Activated CD8-positive, alpha-beta memory T cell treated with anti-CD3 and anti-CD28 coated beads, Interleukin-2, amount 50 U/mL, for 1 hour (primary cell): ENCODE data around the gene ACAP2.
A peak's percentile ranks its signal among the peaks of the same experiment; 100 is the strongest.

Source experiments
- DNase-seq: peaks from one replicate; pipeline ENCODE4 v3.0.0-alpha.2; 2020; ENCODE audit errors: extremely low read depth

The ACAP2 gene

GRCh38 chr3:195259475-195260279 lies 183.1 kb downstream of the ACAP2 start:
- DNase-seq: peak; percentile 87

GRCh38 chr3:195259154-195259474 lies 183.7 kb downstream of the ACAP2 start:
- no peak for DNase-seq

DNA sequence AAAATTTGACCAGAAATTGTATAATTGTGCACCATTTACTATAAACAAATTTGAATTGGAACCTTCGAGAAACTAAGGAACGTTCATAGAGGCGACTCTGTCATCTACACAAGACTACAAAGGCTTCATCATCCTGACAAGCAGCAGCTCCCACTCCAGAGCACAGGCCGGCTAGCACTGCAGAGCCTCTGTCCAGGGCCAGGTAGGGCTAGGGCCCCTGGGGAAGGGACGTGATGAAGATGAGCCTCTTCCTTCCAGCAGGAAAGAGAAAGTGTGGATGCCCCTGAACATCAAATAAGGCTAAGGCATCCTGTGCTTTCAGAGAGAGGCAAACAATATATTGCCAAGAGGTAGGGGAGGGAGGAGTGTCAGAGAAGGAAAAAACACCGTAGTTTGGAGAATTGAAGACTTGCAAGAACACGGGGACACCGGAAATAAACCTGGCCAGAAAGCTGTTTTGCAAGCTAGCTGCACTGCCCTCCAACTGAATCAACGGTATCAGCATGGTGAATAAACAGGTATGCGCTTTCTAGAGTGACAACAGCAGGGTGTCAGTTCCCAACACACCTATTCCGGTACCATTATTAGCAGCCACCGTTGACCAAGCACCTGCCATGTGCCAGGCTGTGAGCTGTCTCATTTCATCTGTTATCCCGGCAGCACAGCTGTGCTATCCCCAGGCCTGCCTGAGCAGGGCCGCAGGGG lies 184.2 kb downstream of the ACAP2 start:
- no peak for DNase-seq

DNA sequence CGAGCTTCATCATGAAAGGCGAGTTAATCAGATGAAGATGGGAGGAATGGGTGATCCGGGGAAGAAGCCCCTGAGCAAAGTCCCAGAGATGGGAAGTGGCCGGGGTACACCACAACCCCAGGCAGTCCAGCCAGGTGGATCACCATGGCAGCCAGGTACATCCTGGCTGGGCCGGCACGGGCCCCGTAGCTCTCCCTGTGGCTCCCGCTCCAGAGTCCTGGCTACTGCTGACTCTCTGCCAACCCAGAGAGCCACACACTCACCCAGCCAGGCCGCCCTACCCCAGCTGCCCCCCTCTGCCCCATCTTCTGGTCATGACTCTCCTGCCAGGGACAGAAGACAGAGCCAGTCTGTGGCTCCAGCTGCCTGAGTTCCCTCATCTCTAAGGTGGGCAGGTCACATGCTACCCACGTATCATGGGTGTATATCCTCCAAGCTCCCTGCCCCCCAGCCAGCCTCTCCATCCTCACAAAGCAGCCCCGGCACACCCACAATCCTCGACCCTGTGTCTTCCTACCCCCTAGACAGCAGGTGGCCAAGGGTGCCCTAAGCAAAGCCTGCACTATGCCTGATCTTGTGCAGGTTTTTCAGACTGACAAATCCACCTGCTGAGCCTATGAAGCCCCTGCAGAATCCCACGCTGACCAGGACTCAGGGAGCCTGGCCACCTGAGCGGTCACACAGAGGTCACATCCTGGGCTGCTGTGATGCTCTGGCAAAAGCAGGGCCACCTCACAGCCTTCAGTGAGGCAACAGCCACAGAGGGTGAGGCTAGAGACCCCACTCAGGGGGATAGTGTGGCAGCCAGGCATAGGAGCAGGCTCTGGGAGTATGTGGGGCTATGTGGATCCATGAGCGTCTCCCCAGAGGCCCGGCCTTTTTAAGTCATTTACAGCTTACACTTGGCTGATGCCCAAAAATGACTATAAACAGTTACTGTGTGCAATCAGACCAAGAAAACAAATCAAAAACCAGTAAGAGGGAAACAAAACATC lies 185.1 kb downstream of the ACAP2 start:
- DNase-seq: no peak

DNA sequence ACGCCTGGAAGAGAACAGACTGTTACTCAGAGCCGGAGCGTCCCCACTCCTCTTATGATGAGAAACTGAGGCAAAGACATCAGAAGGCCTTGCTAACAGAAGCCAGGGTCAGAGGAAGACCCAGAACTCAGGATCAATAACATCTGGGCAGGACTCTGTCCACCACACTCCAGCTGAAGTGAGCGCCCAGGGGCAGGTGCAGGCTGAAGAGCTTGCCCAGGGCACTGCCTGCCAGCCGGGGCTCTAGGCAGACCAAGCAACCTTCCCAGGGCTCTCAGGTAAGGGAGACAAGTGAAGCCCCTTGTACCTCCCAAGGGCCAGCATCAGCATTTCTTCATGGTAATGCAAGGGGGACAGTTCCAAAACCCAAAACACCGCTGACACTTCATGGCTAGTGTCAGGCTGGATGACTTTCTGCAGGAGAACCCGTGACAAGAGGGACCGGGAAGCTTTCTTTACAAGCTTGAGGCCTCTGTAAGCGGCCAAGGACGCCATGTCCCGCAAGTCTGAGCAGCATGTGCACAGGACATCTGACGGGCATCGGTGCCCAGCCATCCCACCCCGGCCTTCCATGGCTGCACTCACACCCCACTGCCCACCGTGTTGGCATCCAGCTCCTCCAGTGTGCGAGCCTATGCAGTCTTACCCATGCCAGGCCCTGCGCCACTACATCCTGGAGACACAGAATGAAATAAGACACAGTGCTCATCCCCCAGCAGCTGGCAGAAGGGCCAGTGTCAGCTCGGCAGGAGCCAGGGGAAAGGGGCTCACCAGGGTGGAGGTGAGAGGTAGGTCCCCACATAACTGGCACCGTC lies 186.0 kb downstream of the ACAP2 start:
- no peak for DNase-seq

- DNase-seq: no peak
Observed at GRCh38 chr3:195255571-195256501, 187.0 kb downstream of the ACAP2 start.

DNA sequence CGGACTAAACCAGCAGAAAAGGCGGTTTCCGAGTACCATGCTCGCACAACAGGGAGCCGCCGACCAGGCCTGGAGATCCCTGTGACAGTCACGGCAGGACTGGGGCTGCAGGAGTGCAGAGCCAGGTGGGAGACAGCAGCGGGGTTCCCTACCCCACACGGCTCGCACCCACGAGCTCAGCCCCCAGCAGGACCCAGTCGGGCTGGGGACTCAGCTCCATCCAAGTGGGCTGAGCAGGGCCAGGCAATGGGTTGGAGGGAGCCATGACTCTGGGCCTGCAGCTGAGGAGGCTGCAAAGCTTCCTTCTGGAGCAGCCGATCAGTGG lies 187.7 kb downstream of the ACAP2 start:
- no peak for DNase-seq

- no peak for DNase-seq
Observed at GRCh38 chr3:195254454-195255175, 188.2 kb downstream of the ACAP2 start.

DNA sequence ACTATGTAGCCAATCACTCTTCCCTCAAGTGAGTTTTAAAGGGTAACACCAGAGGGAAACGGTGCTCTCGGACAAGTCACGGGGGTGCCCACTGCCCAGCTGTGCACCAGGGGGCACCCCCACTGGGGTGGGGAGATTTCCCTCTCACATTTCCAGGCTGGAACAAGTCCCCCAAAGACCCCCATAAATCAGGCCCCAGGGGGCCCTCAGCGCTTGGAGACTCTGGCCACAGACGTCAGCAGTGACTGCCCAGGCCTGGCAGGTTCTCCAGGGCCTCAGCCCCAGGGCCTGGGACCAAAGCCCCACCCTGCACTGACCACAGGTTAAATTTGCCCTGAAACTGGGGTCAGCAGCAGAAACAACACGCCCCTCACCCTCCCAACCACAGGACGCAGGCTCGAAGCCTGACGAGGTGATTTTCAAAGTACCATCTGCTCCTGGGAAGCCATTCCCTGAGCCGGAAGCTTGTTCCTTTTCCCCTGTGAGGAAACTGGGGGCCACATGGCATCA lies 188.8 kb downstream of the ACAP2 start:
- no peak for DNase-seq

DNA sequence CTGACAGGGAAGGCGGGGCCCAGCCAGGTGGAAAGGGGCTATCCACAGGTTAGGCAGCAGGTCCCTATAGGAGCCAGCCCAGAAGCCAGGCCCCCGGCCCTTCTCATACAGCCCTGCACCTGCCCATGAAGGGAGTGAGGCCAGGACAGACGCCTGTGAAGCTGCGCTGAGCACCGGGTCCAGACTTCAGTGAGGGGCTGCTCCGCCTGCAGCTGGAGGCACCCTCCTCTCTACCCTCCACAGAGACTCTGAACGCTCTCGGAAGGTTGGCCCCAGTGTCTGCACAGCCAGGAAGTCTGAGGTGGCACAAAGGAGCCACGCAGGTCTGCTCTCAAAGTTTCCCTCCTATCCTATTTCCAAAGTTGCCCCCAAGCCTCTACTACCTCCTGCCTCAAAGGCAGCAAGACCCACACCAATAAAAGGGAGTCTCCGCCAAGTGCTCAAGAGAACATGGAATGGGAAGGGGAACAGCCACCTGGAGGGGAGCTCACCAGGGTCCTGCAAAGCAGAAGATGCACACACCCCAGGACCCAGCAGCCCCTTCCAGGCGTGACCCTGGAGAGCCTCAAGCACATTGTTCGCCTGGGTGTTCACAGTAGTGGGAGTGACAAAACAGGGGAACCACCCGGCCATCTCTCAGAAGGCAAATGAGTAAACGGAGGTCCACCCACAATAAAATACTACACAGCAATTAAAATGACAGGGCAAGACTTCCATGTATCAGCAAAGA lies 191.3 kb downstream of the ACAP2 start:
- no peak for DNase-seq

GRCh38 chr3:195250473-195251251 lies 192.2 kb downstream of the ACAP2 start:
- DNase-seq: no peak

GRCh38 chr3:195249858-195250464 lies 192.9 kb downstream of the ACAP2 start:
- DNase-seq: no peak

- no peak for DNase-seq
Observed at GRCh38 chr3:195249057-195249770, 193.6 kb downstream of the ACAP2 start.

DNA sequence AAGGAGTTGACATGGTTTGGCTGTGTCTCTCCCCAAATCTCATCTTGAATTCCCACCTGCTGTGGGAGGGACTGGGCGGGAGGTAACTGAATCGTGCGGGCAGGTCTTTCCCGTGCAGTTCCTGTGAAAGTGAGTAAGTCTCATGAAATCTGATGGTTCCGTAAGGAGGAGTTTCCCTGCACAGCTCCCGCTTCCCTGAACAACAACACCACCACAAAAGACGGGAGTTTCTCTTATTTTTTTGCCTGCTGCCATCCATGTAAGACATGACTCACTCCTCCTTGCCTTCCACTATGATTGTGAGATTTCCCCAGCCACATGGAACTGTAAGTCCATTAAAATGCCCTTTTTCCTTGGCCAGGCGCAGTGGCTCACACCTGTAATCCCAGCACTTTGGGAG lies 194.5 kb downstream of the ACAP2 start:
- DNase-seq: no peak

- DNase-seq: no peak
Observed at GRCh38 chr3:195247863-195248189, 195.0 kb downstream of the ACAP2 start.

DNA sequence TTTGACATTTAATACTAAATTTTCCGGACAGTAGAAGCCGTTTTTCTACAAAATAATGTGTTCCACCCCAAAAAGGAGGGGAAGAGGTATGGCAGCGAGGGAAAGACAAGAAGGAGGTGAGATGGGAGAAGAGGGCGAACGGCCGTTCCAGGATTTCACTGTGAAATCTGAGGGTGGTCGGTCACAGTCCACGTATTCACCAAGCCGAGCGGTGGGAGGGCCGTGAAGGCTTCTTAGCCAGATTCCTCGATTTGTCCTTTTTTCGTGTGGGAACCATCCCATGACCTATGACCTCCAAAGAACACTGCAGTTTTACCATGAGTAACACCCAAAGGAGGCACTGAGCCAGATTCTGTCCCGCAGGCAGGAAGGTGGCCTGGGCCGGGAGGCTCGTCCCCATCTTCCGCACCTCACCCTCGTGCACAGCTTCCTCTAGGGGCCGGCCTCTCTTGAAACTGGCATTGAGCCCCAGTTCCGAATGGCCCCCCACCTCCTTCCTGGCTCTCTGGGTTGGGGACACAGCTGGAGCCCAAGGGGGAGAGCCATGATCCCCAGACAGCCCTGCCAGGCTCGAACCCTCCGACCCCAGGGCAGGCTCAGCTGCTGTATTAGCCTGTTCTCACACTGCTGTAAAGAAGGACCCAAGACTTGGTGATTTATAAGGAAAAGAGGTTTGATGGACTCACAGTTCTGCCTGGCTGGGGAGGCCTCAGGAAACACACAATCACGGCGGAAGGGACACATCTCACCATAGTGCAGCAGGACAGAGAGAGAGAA lies 195.5 kb downstream of the ACAP2 start:
- DNase-seq: no peak
